22Rv1 (cell line): ENCODE measurements around the gene PLCB4.

Experiments used
- H3K27ac ChIP-seq: fragments of 450-650 bp; 2 replicates; pipeline ENCODE4 v1.5.1; 2017
- CTCF ChIP-seq: fragments of 450-650 bp; IDR thresholded peaks from 2 replicates; pipeline ENCODE4 v1.5.1; 2017; ENCODE audit warnings: mild to moderate bottlenecking
- ZFX ChIP-seq: fragments of 450-650 bp; IDR thresholded peaks from 2 replicates; pipeline ENCODE4 v1.6.1; 2017; ENCODE audit warnings: antibody characterized with exemption, borderline replicate concordance

PLCB4 gene

GRCh38 chr20:9388160-9388812, 319.4 kb downstream of the PLCB4 start:
- H3K27ac ChIP-seq: no peak overlapping the region
- TF ChIP-seq ZFX (no peak), CTCF (no peak)

- H3K27ac ChIP-seq: no peak overlapping the region
- no peak for TF ChIP-seq ZFX
- no peak for TF ChIP-seq CTCF
Measured at GRCh38 chr20:9388813-9389161, 319.9 kb downstream of the PLCB4 start.

- H3K27ac ChIP-seq: no peak overlapping the region
- TF ChIP-seq CTCF (no peak), ZFX (no peak)
Measured at GRCh38 chr20:9389346-9389745, 320.5 kb downstream of the PLCB4 start.

GRCh38 chr20:9390441-9390840, 321.6 kb downstream of the PLCB4 start:
- no peak overlapping the region for H3K27ac ChIP-seq
- TF ChIP-seq CTCF (no peak), ZFX (no peak)

- TF ChIP-seq CTCF (peak; percentile 82), ZFX (no peak)
- H3K27ac ChIP-seq: no peak overlapping the region
Measured at GRCh38 chr20:9392892-9393857, 324.3 kb downstream of the PLCB4 start.

- H3K27ac ChIP-seq: no peak overlapping the region
- no peak for TF ChIP-seq ZFX
- TF ChIP-seq CTCF: no peak
Measured at GRCh38 chr20:9395971-9396370, 327.1 kb downstream of the PLCB4 start.

GRCh38 chr20:9397928-9398327, 329.0 kb downstream of the PLCB4 start:
- TF ChIP-seq ZFX: no peak
- no peak for TF ChIP-seq CTCF
- H3K27ac ChIP-seq: no peak overlapping the region
